OCI-LY1 (cell line): ENCODE data around the gene EAPP.
"Not testable (repeated sequence)": the region's sequence is repeated elsewhere in the genome, so short reads cannot be mapped to it uniquely, and the experiment has no call there.

Experiments used
- H2AFZ ChIP-seq: fragments of 200-600 bp; sonication (generic), shearing (Covaris generic); 2 replicates; pipeline ENCODE4 v1.6.0; 2014; ENCODE audit warnings: antibody characterized with exemption, mild to moderate bottlenecking, low read length
- H3F3A ChIP-seq: fragments of 200-600 bp; sonication (generic), shearing (Covaris generic); 2 replicates; pipeline ENCODE4 v1.6.0; 2014; ENCODE audit warnings: mild to moderate bottlenecking, antibody characterized with exemption, low read length, moderate library complexity; ENCODE audit not compliant: insufficient read depth
- H3K27ac ChIP-seq: fragments of 200-600 bp; sonication (generic); 2 replicates; pipeline ENCODE4 v1.5.1; 2014; ENCODE audit warnings: low read length, mixed run types, mild to moderate bottlenecking, low read depth; ENCODE audit not compliant: poor library complexity, severe bottlenecking
- H3K27me3 ChIP-seq: fragments of 200-600 bp; sonication (generic); 2 replicates; pipeline ENCODE4 v1.6.0; 2014; ENCODE audit warnings: antibody characterized with exemption, mild to moderate bottlenecking, low read length, moderate library complexity; ENCODE audit not compliant: insufficient read depth
- H3K36me3 ChIP-seq: fragments of 200-600 bp; sonication (generic); 2 replicates; pipeline ENCODE4 v1.6.1; 2014; ENCODE audit warnings: mild to moderate bottlenecking, antibody characterized with exemption, low read length, moderate library complexity, mixed read lengths; ENCODE audit not compliant: insufficient read depth
- H3K4me1 ChIP-seq: fragments of 200-600 bp; sonication (generic); 2 replicates; pipeline ENCODE4 v1.5.1; 2014; ENCODE audit warnings: mild to moderate bottlenecking, low read length, moderate library complexity; ENCODE audit not compliant: insufficient read depth, severe bottlenecking
- H3K4me2 ChIP-seq: fragments of 200-600 bp; sonication (generic), shearing (Covaris generic); 2 replicates; pipeline ENCODE4 v1.6.1; 2014; ENCODE audit warnings: low read length
- H3K4me3 ChIP-seq: fragments of 200-600 bp; sonication (generic); 2 replicates; pipeline ENCODE4 v1.5.1; 2014; ENCODE audit warnings: low read length, low read depth, mild to moderate bottlenecking, mixed read lengths; ENCODE audit not compliant: poor library complexity, severe bottlenecking
- H3K79me2 ChIP-seq: fragments of 200-600 bp; shearing (Covaris generic); 2 replicates; pipeline ENCODE4 v1.6.1; 2016; ENCODE audit warnings: mixed run types, low read length, mixed read lengths; ENCODE audit not compliant: insufficient read depth
- H3K9ac ChIP-seq: fragments of 200-600 bp; sonication (generic), shearing (Covaris generic); 2 replicates; pipeline ENCODE4 v1.6.1; 2014; ENCODE audit warnings: mild to moderate bottlenecking, low read length, mixed read lengths
- H3K9me2 ChIP-seq: fragments of 200-600 bp; sonication (generic), shearing (Covaris generic); 2 replicates; pipeline ENCODE4 v1.6.1; 2014; ENCODE audit warnings: low read depth, mild to moderate bottlenecking, low read length, mixed read lengths
- H3K9me3 ChIP-seq: fragments of 200-600 bp; shearing (Covaris generic); 2 replicates; pipeline ENCODE4 v1.6.1; 2014; ENCODE audit warnings: low read length, mixed read lengths
- H4K20me1 ChIP-seq: fragments of 200-600 bp; sonication (generic), shearing (Covaris generic); 2 replicates; pipeline ENCODE4 v1.6.0; 2016; ENCODE audit warnings: mild to moderate bottlenecking, low read length; ENCODE audit not compliant: insufficient read depth
- EZH2 ChIP-seq: fragments of 200-600 bp; sonication (generic), shearing (Covaris generic); IDR thresholded peaks from 2 replicates; pipeline ENCODE4 v1.8.0; 2017; ENCODE audit warnings: borderline replicate concordance, mixed run types, mild to moderate bottlenecking, antibody characterized with exemption, low read length, moderate library complexity, mixed read lengths
- TF ChIP-seq, protein P1 (sequence below): fragments of 200-600 bp; sonication (generic), shearing (Covaris generic); IDR thresholded peaks from 2 replicates; pipeline ENCODE4 v1.5.1; 2017; ENCODE audit warnings: mild to moderate bottlenecking, antibody characterized with exemption, low read length, moderate library complexity, mixed read lengths

The EAPP gene

DNA sequence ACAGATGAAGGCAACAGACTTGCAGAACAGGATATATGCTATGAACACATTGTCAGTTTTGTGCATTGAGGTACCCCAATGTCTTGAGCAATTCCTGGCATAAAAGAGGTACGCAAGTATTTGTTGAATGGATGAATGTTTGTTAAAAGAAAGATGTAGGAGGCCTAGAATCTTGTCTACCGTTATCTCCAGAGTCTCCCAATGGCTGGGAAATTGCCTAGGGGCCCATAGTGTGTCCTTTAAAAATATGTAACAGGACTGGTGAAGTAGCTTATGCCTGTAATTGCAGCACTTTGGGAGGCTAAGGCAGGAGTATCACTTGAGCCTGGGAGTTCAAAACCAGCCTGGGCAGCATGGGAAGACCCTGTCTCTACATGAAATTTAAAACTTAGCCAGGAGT is 57.0 kb downstream of the EAPP start:
- H3K27me3 ChIP-seq: no peaks in the 10 kb centered on the region
- TF ChIP-seq EZH2: no peak
- TF ChIP-seq, protein P1, sequence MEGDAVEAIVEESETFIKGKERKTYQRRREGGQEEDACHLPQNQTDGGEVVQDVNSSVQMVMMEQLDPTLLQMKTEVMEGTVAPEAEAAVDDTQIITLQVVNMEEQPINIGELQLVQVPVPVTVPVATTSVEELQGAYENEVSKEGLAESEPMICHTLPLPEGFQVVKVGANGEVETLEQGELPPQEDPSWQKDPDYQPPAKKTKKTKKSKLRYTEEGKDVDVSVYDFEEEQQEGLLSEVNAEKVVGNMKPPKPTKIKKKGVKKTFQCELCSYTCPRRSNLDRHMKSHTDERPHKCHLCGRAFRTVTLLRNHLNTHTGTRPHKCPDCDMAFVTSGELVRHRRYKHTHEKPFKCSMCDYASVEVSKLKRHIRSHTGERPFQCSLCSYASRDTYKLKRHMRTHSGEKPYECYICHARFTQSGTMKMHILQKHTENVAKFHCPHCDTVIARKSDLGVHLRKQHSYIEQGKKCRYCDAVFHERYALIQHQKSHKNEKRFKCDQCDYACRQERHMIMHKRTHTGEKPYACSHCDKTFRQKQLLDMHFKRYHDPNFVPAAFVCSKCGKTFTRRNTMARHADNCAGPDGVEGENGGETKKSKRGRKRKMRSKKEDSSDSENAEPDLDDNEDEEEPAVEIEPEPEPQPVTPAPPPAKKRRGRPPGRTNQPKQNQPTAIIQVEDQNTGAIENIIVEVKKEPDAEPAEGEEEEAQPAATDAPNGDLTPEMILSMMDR: no peak
- H3K9ac ChIP-seq: no peak overlapping the region
- H3F3A ChIP-seq: no peaks in the 10 kb centered on the region
- H4K20me1 ChIP-seq: no peaks in the 10 kb centered on the region
- H3K4me3 ChIP-seq: no peak overlapping the region
- H2AFZ ChIP-seq: no peak overlapping the region
- no peaks in the 10 kb centered on the region for H3K9me3 ChIP-seq
- H3K4me1 ChIP-seq: no peaks in the 10 kb centered on the region
- H3K36me3 ChIP-seq: no peaks in the 10 kb centered on the region
- H3K9me2 ChIP-seq: no peaks in the 10 kb centered on the region
- no peak overlapping the region for H3K4me2 ChIP-seq
- H3K79me2 ChIP-seq: no peaks in the 10 kb centered on the region
- H3K27ac ChIP-seq: no peak overlapping the region

GRCh38 chr14:34479694-34480093 is 59.8 kb downstream of the EAPP start:
- Histone ChIP-seq H2AFZ (no peak overlapping the region), H3K27me3 (no peaks in the 10 kb centered on the region), H3K9ac (no peak overlapping the region), H3K4me3 (no peak overlapping the region), H3K4me1 (no peaks in the 10 kb centered on the region), H3F3A (no peaks in the 10 kb centered on the region), H4K20me1 (no peaks in the 10 kb centered on the region), H3K9me3 (no peaks in the 10 kb centered on the region), H3K4me2 (no peak overlapping the region), H3K9me2 (no peaks in the 10 kb centered on the region), H3K79me2 (no peaks in the 10 kb centered on the region), H3K36me3 (no peaks in the 10 kb centered on the region), H3K27ac (no peak overlapping the region)
- TF ChIP-seq, protein P1: no peak
- no peak for TF ChIP-seq EZH2

DNA sequence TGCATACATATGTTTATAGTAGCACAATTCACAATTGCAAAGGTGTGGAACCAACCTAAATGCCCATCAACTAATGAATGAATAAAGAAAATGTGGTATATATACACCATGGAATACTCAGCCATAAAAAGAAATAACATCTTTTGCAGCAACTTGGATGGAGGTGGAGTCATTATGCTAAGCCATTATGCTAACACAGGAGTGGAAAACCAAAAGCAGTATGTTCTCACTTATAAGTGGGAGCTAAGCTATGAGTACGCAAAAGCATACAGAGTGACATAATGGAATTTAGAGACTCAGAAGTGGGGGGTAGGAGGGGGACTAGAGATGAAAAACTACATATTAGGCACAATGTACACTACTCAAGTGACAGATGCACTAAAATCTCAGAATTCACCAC is 61.2 kb downstream of the EAPP start:
- no peak overlapping the region for H2AFZ ChIP-seq
- no peaks in the 10 kb centered on the region for H3F3A ChIP-seq
- no peak overlapping the region for H3K9ac ChIP-seq
- no peaks in the 10 kb centered on the region for H3K79me2 ChIP-seq
- H4K20me1 ChIP-seq: no peaks in the 10 kb centered on the region
- H3K4me1 ChIP-seq: no peaks in the 10 kb centered on the region
- H3K9me2 ChIP-seq: no peaks in the 10 kb centered on the region
- no peak overlapping the region for H3K27ac ChIP-seq
- H3K36me3 ChIP-seq: no peaks in the 10 kb centered on the region
- no peak overlapping the region for H3K4me3 ChIP-seq
- H3K4me2 ChIP-seq: no peak overlapping the region
- TF ChIP-seq, protein P1: no peak
- TF ChIP-seq EZH2: no peak
- H3K27me3 ChIP-seq: no peaks in the 10 kb centered on the region
- H3K9me3 ChIP-seq: no peaks in the 10 kb centered on the region

- not testable (repeated sequence) for H3K4me3 ChIP-seq, H4K20me1 ChIP-seq, H3K4me2 ChIP-seq, H3K36me3 ChIP-seq, H3K9me3 ChIP-seq, H3K79me2 ChIP-seq, H2AFZ ChIP-seq, H3K27me3 ChIP-seq, H3K27ac ChIP-seq, H3F3A ChIP-seq, H3K9me2 ChIP-seq, H3K9ac ChIP-seq, H3K4me1 ChIP-seq
Observed at GRCh38 chr14:34476036-34476435, 63.5 kb downstream of the EAPP start.
